ENCODE results near the gene KISS1.

KISS1 gene

DNA sequence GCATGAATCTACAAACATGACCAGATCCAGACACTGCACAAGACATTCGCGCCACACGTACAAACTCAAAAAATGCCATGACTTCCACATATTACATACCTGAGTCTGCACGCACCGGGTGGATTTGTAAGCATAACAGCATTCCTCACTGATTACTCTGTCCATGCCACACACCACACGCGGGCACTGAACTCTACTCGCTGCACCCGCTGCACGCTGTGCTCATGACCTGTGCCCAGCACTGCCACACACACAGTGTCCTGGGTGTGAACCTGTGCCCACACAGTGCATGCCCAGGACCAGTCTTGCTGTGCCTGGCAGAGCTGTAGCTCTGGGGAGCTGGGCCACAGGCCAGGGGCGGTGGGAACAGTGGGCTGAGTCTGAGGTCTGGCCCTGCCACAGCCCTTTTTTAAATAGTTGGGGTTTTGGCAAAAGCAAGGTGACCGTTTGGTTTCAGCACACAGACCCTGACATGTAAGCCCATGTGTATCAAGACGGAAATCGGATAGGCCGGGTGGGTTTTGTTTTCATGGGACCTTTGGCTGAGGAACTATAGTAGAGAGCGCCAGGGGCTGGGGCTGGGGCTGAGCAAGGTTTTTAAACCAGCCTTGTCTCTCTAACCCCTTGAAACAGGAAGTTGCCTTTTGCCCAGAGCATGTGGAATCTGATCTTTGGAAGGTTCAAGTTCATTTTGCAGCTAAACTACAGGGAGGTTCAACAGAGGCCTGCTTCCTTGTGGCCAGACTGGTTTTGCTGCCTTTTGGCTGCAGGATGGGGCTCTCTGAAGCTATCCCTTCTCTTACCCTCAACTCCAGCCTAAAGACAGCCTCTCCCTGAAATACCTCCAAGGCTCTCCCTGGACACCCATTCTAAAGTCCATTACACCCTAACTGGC, 29.8 kb upstream of the KISS1 start:
- Mint-ChIP-seq H3K36me3 (ENCODE audit: low read depth) (peaks cover 36% of the 10 kb centered on the region), H3K27me3 (ENCODE audit: low read depth) (no peaks in the 10 kb centered on the region), H3K4me1 (peaks cover 17% of the 10 kb centered on the region), H3K9me3 (no peaks in the 10 kb centered on the region), H3K27ac (peak overlapping the region; percentile 14 to 84 (median 73)), H3K4me3 (no peak overlapping the region)
- TF ChIP-seq, protein P1, sequence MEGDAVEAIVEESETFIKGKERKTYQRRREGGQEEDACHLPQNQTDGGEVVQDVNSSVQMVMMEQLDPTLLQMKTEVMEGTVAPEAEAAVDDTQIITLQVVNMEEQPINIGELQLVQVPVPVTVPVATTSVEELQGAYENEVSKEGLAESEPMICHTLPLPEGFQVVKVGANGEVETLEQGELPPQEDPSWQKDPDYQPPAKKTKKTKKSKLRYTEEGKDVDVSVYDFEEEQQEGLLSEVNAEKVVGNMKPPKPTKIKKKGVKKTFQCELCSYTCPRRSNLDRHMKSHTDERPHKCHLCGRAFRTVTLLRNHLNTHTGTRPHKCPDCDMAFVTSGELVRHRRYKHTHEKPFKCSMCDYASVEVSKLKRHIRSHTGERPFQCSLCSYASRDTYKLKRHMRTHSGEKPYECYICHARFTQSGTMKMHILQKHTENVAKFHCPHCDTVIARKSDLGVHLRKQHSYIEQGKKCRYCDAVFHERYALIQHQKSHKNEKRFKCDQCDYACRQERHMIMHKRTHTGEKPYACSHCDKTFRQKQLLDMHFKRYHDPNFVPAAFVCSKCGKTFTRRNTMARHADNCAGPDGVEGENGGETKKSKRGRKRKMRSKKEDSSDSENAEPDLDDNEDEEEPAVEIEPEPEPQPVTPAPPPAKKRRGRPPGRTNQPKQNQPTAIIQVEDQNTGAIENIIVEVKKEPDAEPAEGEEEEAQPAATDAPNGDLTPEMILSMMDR (IDR thresholded peaks at IDR 0.05; ENCODE audit: unreplicated experiment in 3 of 3) = no peak

DNA sequence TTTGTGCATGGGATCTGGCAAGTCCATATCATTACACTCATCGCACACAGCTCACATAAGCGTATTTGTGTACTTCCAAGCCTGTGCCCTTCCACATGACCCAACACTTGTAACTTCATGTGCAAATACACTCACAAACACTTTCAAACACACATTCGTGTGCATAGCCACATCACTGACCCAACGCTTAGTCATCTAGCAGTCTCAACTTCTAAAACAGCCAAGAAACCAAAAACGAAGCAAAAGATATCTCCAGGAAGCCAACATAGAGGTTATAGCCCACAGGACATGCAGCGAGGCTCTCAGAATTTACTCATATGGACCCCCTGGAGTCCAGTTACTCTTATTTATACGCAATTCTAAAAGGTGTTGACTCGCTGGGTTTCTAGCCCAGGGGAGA, 28.4 kb upstream of the KISS1 start:
- TF ChIP-seq, protein P1 (IDR thresholded peaks at IDR 0.05; ENCODE audit: unreplicated experiment in 3 of 3) = no peak
- Mint-ChIP-seq H3K4me3 (no peak overlapping the region), H3K9me3 (no peaks in the 10 kb centered on the region), H3K27me3 (ENCODE audit: low read depth) (no peaks in the 10 kb centered on the region), H3K27ac (no peak overlapping the region), H3K36me3 (ENCODE audit: low read depth) (peaks cover 36% of the 10 kb centered on the region), H3K4me1 (peaks cover 24% of the 10 kb centered on the region)

DNA sequence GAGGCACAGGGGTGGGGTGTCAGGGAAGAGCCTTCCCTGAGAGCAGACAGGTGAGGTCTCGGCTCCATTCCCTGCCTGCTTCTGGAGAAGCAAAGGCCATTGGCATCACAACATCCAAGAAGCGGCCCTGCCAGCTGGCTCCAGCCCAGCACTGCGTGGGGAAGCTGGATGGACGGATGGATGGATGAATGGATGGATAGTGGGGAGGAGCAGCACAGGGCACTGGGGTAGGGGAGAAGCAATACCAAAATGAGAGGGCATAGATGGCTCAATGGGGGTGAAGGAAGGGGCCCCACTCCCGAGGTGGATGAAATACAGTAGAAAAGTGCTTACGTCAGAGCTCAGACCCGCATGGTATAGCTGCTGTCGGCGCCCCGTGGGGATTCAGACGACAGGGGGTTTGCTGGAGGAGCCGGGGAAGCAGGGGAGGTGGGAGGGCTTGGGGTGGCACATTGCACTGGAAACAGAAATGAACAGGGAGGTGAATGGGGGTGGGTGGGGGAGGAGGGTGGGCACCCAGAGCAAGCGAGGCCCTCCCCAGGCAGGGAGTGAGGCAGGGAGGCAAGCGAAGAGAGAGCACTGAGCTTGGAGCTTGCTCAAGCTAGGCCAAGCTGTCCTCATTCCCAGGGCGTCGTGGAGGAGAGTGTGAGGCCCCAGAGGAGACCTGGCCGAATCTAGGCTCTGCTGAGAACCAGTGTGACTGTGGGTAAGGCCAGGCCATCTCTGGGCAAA, 27.0 kb upstream of the KISS1 start:
- Mint-ChIP-seq H3K36me3 (ENCODE audit: low read depth) (peaks cover 26% of the 10 kb centered on the region), H3K9me3 (no peaks in the 10 kb centered on the region), H3K27ac (peak overlapping the region in 2 of 3 experiments; percentile 68 to 78)

DNA sequence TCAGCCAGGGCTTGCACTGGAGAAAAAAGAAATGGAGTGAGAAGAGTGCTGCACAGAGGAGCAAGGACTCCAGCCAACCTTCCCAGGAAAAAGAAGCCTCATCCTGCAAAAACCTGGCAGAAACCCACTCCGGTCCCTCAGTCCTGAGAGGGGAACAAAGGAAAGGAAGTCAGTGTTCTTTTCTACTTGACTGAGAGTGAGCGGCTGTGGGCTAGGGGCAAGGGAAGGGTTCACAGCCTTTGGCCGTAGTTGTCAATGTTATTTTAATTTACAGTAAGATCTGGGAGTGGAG, 26.4 kb upstream of the KISS1 start:
- peak overlapping the region in 2 of 3 experiments; percentile 68 to 78 for H3K27ac Mint-ChIP-seq
- H3K9me3 Mint-ChIP-seq = no peaks in the 10 kb centered on the region
- peaks cover 26% of the 10 kb centered on the region for H3K36me3 Mint-ChIP-seq (ENCODE audit: low read depth)
- no peak overlapping the region for H3K4me3 Mint-ChIP-seq
- H3K27me3 Mint-ChIP-seq (ENCODE audit: low read depth) = no peaks in the 10 kb centered on the region
- TF ChIP-seq, protein P1 (IDR thresholded peaks at IDR 0.05; ENCODE audit: unreplicated experiment in 3 of 3) = no peak
- H3K4me1 Mint-ChIP-seq = peaks cover 24% of the 10 kb centered on the region

More for the DNA sequence above, 27.0 kb upstream of the KISS1 start:
- H3K27me3 Mint-ChIP-seq (ENCODE audit: low read depth) = no peaks in the 10 kb centered on the region
- no peak overlapping the region for H3K4me3 Mint-ChIP-seq
- TF ChIP-seq, protein P1 (IDR thresholded peaks at IDR 0.05; ENCODE audit: unreplicated experiment in 3 of 3) = no peak
- peaks cover 24% of the 10 kb centered on the region for H3K4me1 Mint-ChIP-seq

DNA sequence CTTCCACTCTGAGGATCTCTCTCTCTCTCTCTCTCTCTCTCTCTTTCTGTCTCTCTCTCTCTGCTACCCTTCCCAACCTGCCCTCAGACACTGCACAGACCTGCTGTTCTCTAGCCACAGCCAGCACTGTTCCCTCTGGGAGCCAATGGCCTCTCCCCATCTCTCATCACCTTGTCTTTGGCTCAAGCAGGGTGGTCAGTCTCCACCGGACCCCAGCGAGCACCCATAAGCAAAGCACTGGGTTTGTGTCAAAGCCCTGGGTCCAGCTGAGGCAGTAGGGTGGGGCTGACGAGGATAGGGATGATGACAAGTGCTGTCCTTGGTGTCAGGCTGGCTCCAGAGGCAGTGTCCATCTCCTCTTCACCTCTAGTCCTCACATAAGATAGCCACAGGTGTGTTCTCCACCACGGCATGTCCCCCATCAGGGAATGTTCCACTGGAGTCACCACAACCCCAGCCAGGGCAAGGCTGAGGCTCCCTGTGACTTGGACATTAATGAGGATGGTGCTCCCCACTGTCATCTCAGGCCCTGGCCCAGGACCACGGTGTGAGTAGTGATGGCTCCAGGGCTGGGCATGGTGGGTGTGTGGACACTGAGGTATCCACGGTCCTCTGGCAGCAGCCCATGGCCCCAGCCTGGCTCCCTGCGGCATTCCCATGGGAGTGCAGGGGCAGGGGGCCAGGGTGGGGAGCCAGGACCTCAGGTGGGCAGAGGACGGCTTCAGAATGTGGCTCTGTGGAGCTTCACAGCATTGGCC, 25.9 kb upstream of the KISS1 start:
- H3K27me3 Mint-ChIP-seq (ENCODE audit: low read depth) = no peaks in the 10 kb centered on the region
- peak overlapping the region in 1 of 3 experiments; percentile 78 for H3K27ac Mint-ChIP-seq
- TF ChIP-seq, protein P1 (IDR thresholded peaks at IDR 0.05; ENCODE audit: unreplicated experiment in 3 of 3) = no peak
- peaks cover 20% of the 10 kb centered on the region for H3K36me3 Mint-ChIP-seq (ENCODE audit: low read depth)
- H3K9me3 Mint-ChIP-seq = no peaks in the 10 kb centered on the region
- H3K4me3 Mint-ChIP-seq = no peak overlapping the region
- H3K4me1 Mint-ChIP-seq = peaks cover 21% of the 10 kb centered on the region
